Frontal cortex (tissue), 4 donors: ENCODE measurements around the gene NUDT14. TPM values are rescaled to one million over a fixed set of nuclear protein-coding genes. Genes with fewer than 3 reads are reported as not detected.

Experiments used
- DNase-seq, 2 donors: peaks; one replicate each; pipeline ENCODE4 v3.0.0; 2012; ENCODE audit warnings: low spot score in 2 of 2
- FAIRE-seq: peaks from 2 replicates; lab custom pipeline; 2012; peaks lifted over from hg19 to GRCh38; lab: Jason Lieb, UNC
- total RNA-seq: library from RNA; depleted of rRNA; stranded (reverse); fragments of >200 nt; gene quantifications from one replicate; pipeline ENCODE4 v1.2.3, GENCODE V29; 2014
- donor health status: control.
- donor health status: control.
- donor health status: control.

NUDT14 gene
- total RNA-seq, 1 donor from 2014 or later = 32.6 TPM

GRCh38 chr14:105151838-105152793 lies 29.0 kb downstream of the NUDT14 start:
- DNase-seq = no peak
- FAIRE-seq = no peak

GRCh38 chr14:105151084-105151837 lies 29.9 kb downstream of the NUDT14 start:
- FAIRE-seq (no peak), DNase-seq (no peak)

- no peak for DNase-seq
- no peak for FAIRE-seq
Observed at GRCh38 chr14:105150368-105151083, 30.6 kb downstream of the NUDT14 start.

- FAIRE-seq = no peak
- DNase-seq = no peak
Observed at GRCh38 chr14:105150026-105150367, 31.1 kb downstream of the NUDT14 start.

- FAIRE-seq (no peak), DNase-seq (no peak)
Observed at GRCh38 chr14:105149146-105149781, 31.8 kb downstream of the NUDT14 start.

GRCh38 chr14:105148604-105149145 lies 32.4 kb downstream of the NUDT14 start:
- FAIRE-seq = no peak
- DNase-seq = no peak

GRCh38 chr14:105147671-105148603 lies 33.2 kb downstream of the NUDT14 start:
- FAIRE-seq (no peak), DNase-seq (no peak)

- no peak for FAIRE-seq
- DNase-seq = peak in 1 of 2 donors; percentile 12
Observed at GRCh38 chr14:105146976-105147635, 34.0 kb downstream of the NUDT14 start.

- no peak for DNase-seq
- no peak for FAIRE-seq
Observed at GRCh38 chr14:105146181-105146975, 34.7 kb downstream of the NUDT14 start.

- FAIRE-seq (no peak), DNase-seq (peak in 1 of 2 donors; percentile 9)
Observed at GRCh38 chr14:105145381-105146180, 35.5 kb downstream of the NUDT14 start.

GRCh38 chr14:105144666-105145380 lies 36.3 kb downstream of the NUDT14 start:
- FAIRE-seq (no peak), DNase-seq (no peak)

- no peak for DNase-seq
- FAIRE-seq = no peak
Observed at GRCh38 chr14:105144026-105144665, 37.0 kb downstream of the NUDT14 start.

GRCh38 chr14:105143451-105144025 lies 37.6 kb downstream of the NUDT14 start:
- FAIRE-seq (no peak), DNase-seq (no peak)

GRCh38 chr14:105142651-105143450 lies 38.3 kb downstream of the NUDT14 start:
- no peak for DNase-seq
- FAIRE-seq = no peak
